ENCODE data around the gene STRA8.
"Not testable (repeated sequence)": the region's sequence is repeated elsewhere in the genome, so short reads cannot be mapped to it uniquely, and the experiment has no call there.

The STRA8 gene

DNA sequence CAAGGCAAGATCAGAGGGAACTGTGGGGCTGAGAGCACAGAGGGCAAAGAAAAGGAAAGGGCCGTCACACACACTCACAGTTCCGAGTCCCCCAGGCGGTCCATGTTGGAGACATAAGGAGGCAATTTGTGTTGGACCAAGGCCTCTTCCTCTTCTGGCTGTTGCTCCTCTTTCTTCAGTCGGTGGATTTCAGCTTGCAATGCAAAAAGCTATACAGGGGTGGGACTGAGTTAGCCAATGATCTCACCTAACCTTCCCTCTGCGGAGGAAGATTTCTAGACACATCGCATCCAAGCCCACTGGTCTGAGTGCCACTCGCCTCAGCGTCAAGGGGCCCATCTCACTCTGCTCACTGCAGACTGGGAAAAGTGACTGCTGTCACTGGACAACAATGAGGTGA lies 27.8 kb upstream of the STRA8 start:
- no peak for DNase-seq

DNA sequence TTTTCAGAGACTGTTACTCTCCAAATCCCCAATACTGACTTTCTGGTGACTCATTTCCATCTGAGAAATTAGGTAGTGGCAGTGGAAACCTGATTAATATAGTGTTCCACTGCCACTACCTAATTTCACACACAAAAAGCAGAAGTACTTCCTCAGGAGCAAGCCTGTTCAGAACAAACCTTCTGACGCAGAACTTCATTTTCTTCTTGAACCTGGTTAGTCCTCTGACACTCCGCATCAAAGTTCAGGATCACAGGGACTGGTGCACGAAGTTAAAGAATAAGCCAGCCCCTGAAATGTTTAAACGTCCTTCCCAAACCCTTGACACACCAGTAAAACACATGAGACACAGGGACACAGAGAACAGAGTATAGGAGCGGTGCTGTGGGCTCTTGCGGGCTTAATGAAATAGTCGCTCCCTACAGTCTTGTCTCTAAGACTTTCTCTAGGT lies 26.7 kb upstream of the STRA8 start:
- no peak for DNase-seq

DNA sequence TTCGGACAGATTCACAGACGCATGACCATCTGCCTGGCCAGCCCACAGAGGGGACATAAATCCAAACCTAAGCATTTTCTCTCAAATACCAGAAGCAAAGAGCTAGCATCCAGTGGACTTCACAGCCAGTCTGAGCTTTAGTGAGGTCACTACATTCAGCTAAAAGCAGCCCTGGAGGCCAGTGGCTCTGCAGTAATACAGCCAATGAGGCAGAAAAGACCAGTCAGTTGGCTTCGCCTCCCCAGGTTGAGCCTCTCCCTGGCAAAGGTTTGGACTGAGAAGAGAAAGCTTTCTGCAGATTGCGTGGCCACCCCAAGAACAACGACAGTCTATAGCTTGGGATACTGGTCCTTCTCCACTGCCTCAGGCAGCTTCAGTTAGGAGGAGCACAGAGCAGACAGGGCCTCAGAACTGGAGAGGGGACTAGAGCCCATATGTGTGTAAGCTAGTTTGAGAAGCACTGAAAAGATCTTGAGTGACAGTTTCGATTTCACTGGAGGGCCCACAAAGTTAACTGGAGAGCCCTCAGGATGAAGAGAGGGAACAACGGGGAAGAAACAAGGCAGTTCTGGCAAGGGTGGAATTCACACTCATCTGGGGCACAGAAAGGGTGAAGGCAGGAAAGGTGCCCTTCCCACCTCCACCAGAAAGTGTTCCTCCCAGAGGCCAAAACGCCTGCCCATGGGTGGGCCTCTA lies 26.1 kb upstream of the STRA8 start:
- no peak for DNase-seq

DNA sequence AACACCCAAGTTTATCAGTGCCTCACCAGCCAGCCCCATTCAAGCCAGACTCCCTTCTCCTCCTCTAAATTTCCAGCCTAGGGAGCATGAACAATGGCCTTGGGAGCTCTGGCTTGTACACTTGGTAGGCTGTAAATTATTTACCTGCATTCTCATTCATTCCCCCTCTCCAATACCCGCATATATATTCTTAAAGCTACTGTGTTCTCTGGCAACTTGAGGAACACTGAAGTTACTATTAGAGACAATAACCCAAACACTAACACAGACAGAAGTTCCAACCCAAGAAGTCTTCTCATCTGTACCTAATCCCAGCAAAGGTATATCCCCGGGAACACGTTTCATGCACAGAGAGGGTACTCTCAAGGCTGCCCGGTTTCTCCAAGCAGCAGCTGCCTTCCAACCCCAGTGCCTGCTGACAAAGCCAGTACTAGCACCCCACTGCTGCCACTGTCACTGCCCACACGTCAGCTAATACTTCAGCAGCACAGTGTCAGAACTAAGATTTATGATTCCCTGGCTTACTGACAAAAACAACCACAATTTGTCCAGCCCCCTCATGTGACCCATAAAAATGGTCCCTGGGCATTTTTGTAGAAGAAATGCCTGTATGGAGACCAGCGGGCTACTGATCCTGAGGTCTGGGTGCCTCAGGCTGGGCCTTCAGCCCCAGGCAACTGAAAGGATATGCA lies 25.4 kb upstream of the STRA8 start:
- no peak for DNase-seq

DNA sequence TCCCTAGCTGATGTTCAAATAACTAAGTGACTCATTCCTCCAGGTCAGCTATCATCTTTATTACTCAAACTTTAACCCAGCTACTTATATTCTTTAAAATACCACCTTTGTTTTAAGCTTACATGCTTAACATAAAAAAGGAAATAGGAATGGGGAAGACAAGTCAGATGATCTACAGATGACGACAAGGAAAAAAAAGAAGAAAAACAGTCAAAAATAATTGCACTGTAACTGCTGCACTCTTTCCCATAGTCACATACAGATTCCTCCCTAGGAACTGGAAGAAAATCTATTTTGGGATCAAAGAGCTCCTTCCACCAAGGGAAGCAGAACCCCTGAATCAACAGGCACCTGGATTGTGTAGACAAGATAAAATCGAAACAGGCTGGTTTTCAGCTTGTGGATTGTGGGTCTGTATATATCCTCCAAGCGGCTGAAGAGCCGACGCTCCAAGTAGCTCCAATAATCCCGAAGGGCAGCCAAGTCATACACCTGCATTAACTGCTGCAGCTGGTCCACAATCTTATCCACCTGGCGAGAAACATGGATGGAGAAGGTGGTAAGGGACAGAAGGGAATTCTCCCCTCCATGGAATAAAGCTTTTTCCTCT lies 24.3 kb upstream of the STRA8 start:
- DNase-seq: no peak

DNA sequence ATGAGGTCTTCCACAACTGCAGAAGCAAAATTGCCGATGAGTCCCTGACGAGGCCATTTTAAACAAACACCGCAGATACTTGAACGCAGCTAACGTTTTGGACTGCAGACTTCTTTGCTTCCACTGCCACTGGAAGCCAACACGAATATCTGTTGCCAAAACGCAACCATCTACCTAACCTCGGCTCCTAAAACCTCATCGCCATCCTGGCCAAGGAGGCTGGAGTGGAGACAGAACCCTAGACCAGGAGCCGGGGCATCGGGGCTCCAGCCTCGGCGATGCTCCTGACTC lies 22.8 kb upstream of the STRA8 start:
- DNase-seq: peak in 1 of 5 experiments; percentile 53

DNA sequence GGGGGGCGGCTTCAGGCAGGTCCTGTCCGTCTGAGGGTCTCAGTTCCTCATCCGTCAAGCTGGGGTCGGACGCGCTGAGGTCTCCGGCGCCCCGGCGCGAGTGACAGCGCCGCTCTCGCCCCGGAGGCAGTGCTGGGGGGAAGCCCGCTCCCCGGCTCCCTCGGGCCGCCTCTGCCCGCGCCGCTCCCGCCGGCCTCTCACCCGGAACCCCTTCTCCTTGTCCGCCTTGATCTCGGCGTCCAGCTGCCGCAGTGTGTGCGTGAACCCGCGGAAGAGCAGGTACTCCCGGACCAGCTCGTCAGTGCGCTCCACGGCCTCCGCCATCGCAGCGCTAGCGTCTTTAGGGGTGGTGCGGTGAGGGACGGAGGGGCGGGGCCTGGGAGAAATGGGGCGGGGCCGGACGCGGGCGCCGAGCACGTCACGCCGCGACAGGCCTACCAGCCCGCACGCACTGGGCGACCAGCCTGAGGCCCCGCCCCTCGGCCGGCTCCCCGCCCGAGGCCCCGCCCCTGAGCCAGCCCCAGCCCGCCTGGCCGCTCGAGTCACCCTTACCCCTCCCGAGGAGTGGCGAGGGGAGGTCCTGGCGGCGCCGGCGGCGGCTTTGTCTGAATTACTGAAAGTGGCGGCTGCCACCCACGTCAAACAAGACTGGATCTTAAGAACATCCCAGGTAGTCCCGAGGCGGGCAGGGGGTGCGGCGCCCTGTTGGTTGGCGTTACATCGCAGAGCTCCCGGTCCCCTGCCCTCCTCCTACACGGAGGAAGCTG lies 22.3 kb upstream of the STRA8 start, which contains the start of gene WDR91:
Gene WDR91 (minus strand): TSS at position 348 of the 767 bp plus-strand sequence. CDS start 24 bp downstream, at position 324.
- DNase-seq: peak; percentile 89 to 99 (median 95)

DNA sequence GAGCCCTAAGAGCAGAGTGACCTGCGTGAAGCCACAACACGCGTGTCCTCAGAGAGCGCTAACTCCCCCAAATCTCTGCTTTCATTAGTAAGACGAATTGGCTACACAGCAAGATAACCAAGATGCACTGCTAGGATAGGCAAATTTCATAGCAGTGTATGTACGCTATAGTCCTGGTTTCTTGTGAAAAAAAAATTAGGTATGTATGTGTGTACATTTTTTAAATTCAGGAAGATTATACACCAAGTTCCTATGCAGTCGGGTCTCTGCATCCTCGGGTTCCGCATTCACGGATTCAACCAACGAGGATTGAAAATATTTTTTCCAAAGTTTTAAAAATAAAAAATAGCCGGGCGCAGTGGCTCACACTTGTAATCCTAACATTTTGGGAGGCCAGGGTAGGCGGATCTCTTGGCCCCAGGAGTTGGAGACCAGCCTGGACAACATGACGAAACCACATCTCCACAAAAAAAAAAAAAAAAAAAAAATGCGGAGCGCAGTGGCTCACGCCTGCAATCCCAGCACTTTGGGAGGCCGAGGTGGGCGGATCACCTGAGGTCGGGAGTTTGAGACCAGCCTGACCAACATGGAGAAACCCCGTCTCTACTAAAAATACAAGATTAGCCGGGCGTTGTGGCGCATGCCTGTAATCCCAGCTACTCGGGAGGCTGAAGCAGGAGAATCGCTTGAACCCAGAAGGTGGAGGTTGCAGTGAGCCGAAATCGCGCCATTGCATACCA lies 21.5 kb upstream of the STRA8 start:
- not testable (repeated sequence) for DNase-seq

DNA sequence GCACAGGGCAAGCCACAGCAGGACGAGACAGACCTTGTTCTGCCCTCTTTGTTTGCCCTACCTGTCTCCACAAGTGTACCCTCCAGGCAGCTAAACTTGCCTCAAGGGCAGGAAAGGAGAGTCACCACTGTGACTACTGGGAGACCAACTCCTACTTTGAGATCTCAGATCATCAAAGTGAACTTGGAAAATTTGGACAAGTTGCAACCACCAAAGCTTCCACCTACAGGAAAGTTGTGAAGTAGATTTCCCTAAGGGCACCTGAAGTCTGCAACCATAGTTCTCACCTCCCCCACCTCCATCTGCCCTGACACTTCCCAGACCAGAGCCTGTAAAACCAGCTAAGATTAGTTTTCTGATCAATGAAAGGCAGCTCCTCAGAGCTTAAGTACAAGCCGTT lies 19.8 kb upstream of the STRA8 start:
- no peak for DNase-seq

DNA sequence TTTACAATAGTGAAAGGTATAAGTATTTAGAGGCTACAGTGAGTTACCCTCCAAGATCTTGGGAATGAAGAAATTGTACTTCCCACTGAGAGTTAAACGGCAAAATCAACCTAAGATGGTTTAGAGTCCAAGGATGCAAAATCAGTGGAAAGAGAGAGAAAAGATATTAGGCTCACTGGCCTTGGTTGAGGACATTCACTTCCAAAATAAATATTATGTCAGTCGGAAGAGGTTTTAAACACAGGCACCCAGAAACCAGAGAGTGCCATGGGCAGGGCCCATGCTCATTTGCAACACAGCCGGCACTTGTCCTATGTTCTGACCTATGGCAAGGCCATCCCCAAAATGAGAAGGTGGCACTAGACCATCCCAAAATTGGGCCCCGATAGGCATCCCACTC lies 18.5 kb upstream of the STRA8 start:
- no peak for DNase-seq

DNA sequence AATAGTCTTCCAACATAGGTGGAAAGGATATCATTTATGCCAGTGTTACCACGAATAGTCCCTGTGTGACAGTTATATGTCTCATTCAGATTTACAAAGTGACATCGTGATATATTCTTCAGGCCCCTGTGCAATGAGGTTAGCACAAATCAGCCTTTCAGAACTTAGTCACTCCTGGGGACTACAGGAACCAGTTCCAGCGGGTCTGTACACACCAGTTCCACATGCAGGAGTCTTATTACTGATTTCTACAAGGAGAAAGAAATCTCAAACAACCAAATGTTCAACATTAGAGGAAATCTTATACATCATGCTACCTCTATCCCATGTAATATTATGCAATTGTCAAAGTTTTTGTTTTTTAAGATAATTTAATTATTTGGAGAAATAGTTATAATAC lies 17.9 kb upstream of the STRA8 start:
- no peak for DNase-seq

DNA sequence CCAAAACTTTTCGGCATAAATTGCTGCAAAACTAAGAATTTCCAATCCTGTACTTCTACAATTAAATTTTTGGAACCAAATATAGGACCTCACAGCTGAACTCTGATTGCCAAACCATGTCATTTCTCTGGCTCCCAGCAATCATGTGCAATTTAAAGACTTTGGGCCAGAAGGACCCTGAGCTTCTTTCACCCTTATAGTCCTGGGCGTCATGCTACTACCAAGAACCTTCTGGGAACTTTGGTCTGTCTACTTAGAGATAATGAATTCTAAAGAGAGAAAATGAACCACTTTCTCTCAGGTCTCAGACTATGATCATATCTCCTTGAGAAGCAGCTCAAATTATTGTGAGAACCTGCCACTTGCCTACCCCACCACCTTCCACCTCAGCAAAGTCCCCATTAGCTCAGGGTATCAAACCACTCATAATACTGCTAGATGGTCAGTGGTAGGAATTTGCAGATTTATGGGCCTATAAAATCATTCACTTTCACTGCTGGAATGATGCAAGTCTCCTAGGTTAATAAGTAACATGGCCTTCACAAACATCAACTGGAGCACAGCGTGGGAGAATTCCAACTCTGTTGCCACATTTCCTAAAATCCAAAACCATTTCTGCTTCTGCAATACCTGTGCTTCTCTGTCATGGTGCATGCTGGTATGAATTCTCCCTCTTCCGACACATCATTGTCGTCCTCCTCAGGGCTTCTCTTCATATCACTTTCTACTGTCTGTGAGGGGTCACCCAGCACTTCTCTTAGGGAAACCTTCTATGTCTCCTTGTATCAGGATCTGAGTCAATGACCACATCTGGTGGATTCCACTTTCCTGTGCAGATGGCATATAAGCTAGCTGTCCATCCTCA lies 15.8 kb upstream of the STRA8 start:
- no peak for DNase-seq

DNA sequence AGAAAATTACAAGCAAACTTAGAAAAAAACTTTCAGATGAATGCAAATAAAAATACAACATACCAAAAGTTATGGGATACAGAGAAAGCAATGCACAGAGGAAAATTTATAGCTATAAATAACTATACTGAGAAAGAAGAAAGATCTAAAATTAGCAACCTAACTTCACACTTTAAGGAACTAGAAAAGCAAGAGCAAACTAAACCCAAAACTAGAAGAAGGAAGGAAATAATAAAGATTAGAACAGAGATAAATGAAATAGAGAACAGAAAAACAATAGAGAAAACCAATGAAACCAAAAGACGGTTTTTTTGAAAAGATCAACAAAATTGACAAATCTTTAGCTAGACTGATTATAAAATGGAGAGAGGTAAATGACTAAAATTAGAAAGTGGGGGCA lies 9.6 kb upstream of the STRA8 start:
- DNase-seq: peak in 1 of 5 experiments; percentile 11

DNA sequence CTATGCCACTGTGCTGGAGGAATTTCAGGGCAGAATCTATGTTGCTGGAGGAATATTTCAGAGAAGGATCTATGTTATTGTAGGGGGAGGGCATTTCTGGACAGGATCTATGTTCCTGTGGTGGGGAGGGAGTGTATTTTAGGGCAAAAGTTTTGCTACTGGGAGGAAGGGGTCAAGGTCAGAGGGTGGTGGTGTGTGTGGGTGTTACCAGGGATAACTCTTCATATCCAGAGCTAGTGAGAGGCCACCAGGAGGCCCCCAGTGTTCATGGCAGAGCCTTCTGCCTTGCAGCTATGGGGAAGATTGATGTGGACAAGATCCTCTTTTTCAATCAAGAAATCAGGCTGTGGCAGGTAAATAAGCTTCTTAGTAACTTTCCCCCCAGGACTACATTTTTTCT lies 2.0 kb upstream of the STRA8 start:
- DNase-seq: no peak

DNA sequence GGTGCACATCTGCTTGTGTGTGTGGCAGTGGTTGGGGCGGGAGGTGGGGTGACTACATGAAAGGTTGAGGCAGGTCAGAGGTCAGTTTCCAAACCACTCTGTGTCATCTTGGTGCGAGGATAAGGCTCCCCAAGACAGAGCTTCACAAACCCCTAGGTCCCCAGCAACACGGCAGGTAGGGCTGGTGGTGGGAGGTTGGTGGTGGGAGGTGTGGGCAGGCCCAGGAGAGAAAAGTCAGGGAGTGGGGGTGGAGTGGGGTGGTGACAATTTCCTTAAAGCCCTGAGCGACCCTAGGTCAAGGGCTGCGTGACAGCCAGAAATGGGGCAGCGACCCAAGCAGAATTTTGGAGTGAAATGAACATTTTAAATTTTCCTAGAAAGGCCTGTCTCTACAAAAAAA lies 1.6 kb upstream of the STRA8 start:
- DNase-seq: no peak

DNA sequence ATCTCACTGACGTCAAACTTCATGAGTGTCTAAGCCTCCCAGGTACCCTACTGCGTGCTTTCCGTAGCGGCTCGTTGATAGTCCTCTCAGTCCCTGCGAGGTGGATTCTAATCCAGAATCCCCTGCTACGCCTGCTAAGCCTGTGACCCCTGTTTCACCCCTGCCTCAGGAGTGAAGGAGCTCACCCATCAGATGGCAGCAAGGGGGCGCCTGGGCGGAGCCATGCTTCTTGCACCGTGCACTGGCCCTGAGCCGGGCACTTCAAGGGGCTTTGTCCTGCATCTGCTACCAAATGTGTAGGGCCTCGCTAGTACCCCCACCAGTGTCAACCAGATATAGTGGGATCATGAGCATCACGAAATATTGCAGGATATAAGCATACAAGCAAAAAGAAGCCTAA lies 918 bp upstream of the STRA8 start:
- DNase-seq: no peak

DNA sequence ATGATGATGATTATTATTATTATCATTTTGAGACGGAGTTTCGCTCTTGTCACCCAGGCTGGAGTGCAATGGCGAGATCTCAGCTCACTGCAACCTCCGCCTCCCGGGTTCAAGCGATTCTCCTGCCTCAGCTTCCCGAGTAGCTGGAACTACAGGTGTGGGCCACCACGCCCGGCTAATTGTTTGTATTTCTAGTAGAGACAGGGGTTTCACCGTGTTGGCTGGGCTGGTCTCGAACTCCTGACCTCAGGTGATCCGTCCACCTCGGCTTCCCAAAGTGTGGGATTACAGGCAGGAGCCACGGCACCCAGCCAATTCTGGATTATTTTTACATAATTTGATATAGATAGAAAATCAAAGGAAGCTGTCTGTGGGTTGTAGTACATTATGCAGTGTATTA lies 457 bp downstream of the STRA8 start:
- DNase-seq: not testable (repeated sequence)

DNA sequence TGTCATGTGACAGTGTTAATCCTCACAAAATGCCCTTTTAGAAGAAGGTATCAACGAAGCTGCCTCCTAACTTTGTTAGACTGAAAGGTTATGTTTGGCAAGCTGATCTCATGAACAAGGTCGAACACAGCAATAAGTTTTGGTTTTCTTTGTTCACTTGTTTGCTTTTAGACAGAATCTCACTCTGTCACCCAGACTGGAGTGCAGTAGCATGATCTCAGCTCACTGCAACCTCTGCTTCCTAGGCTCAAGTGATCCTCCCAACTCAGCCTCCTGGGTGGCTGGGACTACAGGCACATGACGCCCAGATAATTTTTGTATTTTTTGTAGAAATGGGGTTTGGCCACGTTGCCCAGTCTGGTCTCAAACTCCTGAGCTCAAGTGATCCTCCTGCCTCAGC lies 1.1 kb downstream of the STRA8 start:
- DNase-seq: no peak

DNA sequence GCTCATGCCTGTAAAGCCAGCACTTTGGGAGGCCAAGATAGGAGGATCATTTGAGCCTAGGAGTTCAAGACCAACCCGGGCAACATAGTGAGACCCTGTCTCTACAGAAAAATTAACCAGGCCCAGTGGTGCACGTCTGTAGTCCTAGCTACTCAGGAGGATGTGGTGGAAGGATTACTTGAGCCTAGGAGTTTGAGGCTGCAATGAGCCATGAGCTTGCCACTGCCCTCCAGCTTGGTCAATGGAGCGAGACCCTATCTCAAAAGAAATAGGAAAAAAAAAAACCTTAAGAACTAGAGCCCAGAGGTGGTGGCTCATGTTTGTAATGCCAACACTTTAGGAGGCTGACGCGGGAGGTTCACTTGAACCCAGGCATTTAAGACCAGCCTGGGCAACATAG lies 2.2 kb downstream of the STRA8 start:
- DNase-seq: no peak

DNA sequence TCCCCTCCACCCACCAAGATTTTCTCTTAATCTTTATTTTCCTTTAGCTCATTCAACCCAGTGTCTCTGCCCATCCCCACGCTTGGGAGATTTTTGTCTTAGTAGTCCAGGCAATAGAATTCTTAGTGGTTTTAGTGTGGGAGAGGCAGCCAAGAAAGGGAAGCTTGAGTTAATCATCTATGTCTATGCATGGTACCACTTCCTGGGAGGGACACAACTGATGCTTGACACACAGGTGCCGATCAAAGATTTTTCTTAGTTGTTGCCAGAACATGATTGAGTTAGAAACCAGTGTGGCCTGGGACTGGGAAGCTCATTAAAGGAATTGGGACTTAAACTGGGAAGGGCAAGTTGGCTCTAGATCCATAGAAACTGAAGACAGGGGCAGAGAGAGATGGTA lies 3.1 kb downstream of the STRA8 start:
- DNase-seq: no peak

DNA sequence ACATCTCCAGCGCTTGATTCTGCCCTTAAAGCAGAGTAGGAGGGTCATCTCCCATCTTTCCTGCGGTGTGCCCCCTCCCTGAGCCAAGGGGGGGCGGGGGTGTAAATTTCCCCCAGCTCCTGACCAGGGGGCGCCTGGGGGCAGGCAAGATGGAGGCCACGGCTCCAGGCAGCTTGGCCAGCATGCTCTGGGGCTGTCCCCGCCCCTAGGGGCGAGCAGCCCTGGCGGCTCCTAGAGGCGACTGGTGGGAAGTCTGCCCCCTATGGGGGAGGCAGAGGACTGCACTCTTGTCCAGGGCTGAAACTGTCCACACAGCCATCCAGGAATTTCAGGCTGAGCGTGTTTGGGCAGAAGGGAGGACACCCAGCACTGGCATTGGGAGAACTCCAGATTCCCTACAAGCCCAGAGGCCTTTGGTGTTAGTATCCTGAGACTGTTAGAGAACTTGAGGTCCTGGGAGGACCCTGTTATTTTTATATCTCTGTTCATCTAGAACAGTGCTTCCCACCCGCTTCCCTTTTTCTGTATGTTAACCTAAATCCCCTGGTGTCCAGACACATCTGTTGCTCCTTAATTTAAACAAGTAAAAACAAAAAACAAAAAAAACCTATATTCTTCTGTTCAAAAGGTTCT lies 4.6 kb downstream of the STRA8 start:
- no peak for DNase-seq

Measured in T-helper 2 cell (primary cell).